Natural killer cell (primary cell): ENCODE measurements around the gene OR1D2. TPM values are rescaled to one million over a fixed set of nuclear protein-coding genes. Genes with fewer than 3 reads are reported as not detected.
"Not testable (repeated sequence)": the region's sequence is repeated elsewhere in the genome, so short reads cannot be mapped to it uniquely, and the experiment has no call there.

Source experiments
- ATAC-seq, 3 donors: fragments of 150-1000 bp in 2 of 3; fragments of 200-7000 bp in 1 of 3; cut with Tn5 transposase; 1 replicate in 1 of 3; 2 replicates in 2 of 3; pipeline ENCODE4 v1.10.0; 2021; ENCODE audit warnings: mild to moderate bottlenecking in 2 of 3, moderate library complexity in 2 of 3
- DNase-seq, 2 donors: peaks; one replicate each; pipeline versions ENCODE4 v3.0.0 to v3.0.0-alpha.2; 2013 to 2021; ENCODE audit warnings: mixed read lengths in 1 of 2
- H3K27ac ChIP-seq: one replicate; pipeline ENCODE4 v1.5.1; 2013; ENCODE audit warnings: mild to moderate bottlenecking, low read length
- H3K27me3 ChIP-seq: one replicate; pipeline ENCODE4 v1.6.1; 2013; ENCODE audit warnings: low read length; ENCODE audit not compliant: control insufficient read depth, insufficient read depth
- H3K36me3 ChIP-seq: one replicate; pipeline ENCODE4 v1.6.1; 2013; ENCODE audit warnings: low read length; ENCODE audit not compliant: control insufficient read depth, insufficient read depth
- H3K4me1 ChIP-seq: one replicate; pipeline ENCODE4 v1.6.1; 2013; ENCODE audit warnings: low read length; ENCODE audit not compliant: control insufficient read depth, insufficient read depth
- H3K4me3 ChIP-seq: one replicate; pipeline ENCODE4 v1.5.1; 2013; ENCODE audit warnings: low read length
- H3K9me3 ChIP-seq: one replicate; pipeline ENCODE4 v1.6.1; 2013; ENCODE audit warnings: low read length; ENCODE audit not compliant: control insufficient read depth, insufficient read depth
- H3K27ac Mint-ChIP-seq, 2 donors: one replicate each; pipeline ENCODE4 v1.8.0; 2022; ENCODE audit warnings: mild to moderate bottlenecking in 2 of 2, mixed read lengths in 2 of 2, moderate library complexity in 1 of 2
- H3K27me3 Mint-ChIP-seq, 2 donors: one replicate each; pipeline ENCODE4 v1.8.0; 2022; ENCODE audit warnings: low read depth in 2 of 2, mixed read lengths in 2 of 2
- H3K36me3 Mint-ChIP-seq: one replicate; pipeline ENCODE4 v1.8.0; 2022; ENCODE audit warnings: mixed read lengths
- H3K4me1 Mint-ChIP-seq, 2 donors: one replicate each; pipeline ENCODE4 v1.8.0; 2022; ENCODE audit warnings: mixed read lengths in 2 of 2
- H3K4me3 Mint-ChIP-seq: one replicate; pipeline ENCODE4 v1.8.0; 2022; ENCODE audit warnings: mild to moderate bottlenecking, moderate library complexity, mixed read lengths
- H3K9me3 Mint-ChIP-seq, 2 donors: one replicate each; pipeline ENCODE4 v1.8.0; 2022; ENCODE audit warnings: mixed read lengths in 2 of 2
- CTCF ChIP-seq: fragments of 200-600 bp; IDR thresholded peaks from one replicate; pipeline ENCODE4 v1.8.0; 2022; ENCODE audit warnings: antibody characterized with exemption
- WGBS: methylation state at CpG from one replicate; pipeline ENCODE4 v1.1.7; 2013; ENCODE audit warnings: missing lambda C conversion rate; ENCODE audit not compliant: insufficient coverage; 5-methylcytosine and 5-hydroxymethylcytosine counted together
- intact Hi-C: fragments of 100-400 bp; cut with micrococcal nuclease; formaldehyde crosslinking; loops from one replicate; pipeline ENCODE4 v1.14.2; 2022
- total RNA-seq, 4 donors: library from RNA; stranded (reverse); fragments of 120-200 nt in 1 of 4; gene quantifications; one replicate each; pipeline versions ENCODE4 v1.2.3 to v1.2.4, GENCODE V29; 2013 to 2022

OR1D2 gene
- total RNA-seq, result not detected
- not detected for total RNA-seq (2013)

GRCh38 chr17:3104322-3104721 lies at the start of gene OR1D2:
Gene OR1D2 (minus strand): TSS chr17:3104422. CDS start chr17:3092996, 11,426 bp downstream.
- peaks cover 0 to 8% of the 10 kb centered on the region in 2 donors for H3K9me3 Mint-ChIP-seq
- H3K4me1 Mint-ChIP-seq, result no peaks in the 10 kb centered on the region
- no peak for ATAC-seq

GRCh38 chr17:3137494-3137893 lies 33.3 kb upstream of the OR1D2 start:
- H3K9me3 ChIP-seq, H3K4me3 ChIP-seq, H3K27me3 ChIP-seq, H3K36me3 Mint-ChIP-seq, H3K27ac ChIP-seq, H3K4me1 ChIP-seq, H3K36me3 ChIP-seq, H3K9me3 Mint-ChIP-seq, H3K4me1 Mint-ChIP-seq, H3K4me3 Mint-ChIP-seq, intact Hi-C loops, H3K27ac Mint-ChIP-seq, ATAC-seq, DNase-seq: not testable (repeated sequence)
- H3K27me3 Mint-ChIP-seq, result peaks cover 17 to 35% of the 10 kb centered on the region in 2 donors
- no CpG with 5 or more reads among the region's 3 CpGs for WGBS

More at GRCh38 chr17:3104322-3104721, at the start of gene OR1D2:
- H3K27me3 ChIP-seq, result no peaks in the 10 kb centered on the region
- no peak within 1 kb of the TSS for H3K27ac Mint-ChIP-seq
- DNase-seq, result no peak
- H3K27me3 Mint-ChIP-seq, result peaks cover 17 to 35% of the 10 kb centered on the region in 2 donors
- H3K36me3 Mint-ChIP-seq, result peaks cover 10% of the 10 kb centered on the region
- H3K9me3 ChIP-seq, result no peaks in the 10 kb centered on the region
- H3K4me3 Mint-ChIP-seq, result no peak within 1 kb of the TSS
- no peak for TF ChIP-seq CTCF
- H3K4me3 ChIP-seq, result no peak within 1 kb of the TSS
- no peaks in the 10 kb centered on the region for H3K4me1 ChIP-seq
- no peaks in the 10 kb centered on the region for H3K36me3 ChIP-seq
- intact Hi-C loops, result no loop called here
- 63% methylated on average over 2 of the region's 3 CpGs for WGBS
- H3K27ac ChIP-seq, result no peak within 1 kb of the TSS

- Mint-ChIP-seq H3K4me3 (no peak within 1 kb of the TSS), H3K36me3 (no peaks in the 10 kb centered on the region), H3K4me1 (no peaks in the 10 kb centered on the region), H3K27ac (no peak within 1 kb of the TSS), H3K27me3 (peaks cover 32 to 36% of the 10 kb centered on the region in 2 donors), H3K9me3 (no peaks in the 10 kb centered on the region)
- Histone ChIP-seq H3K36me3 (no peaks in the 10 kb centered on the region), H3K27me3 (peaks cover 3% of the 10 kb centered on the region), H3K4me1 (no peaks in the 10 kb centered on the region), H3K4me3 (no peak within 1 kb of the TSS), H3K27ac (no peak within 1 kb of the TSS), H3K9me3 (no peaks in the 10 kb centered on the region)
- 88% methylated on average over 2 of the region's 2 CpGs for whole genome bisulfite sequencing
- ATAC-seq (no peak), DNase-seq (no peak)
- intact Hi-C loops, result no loop called here
- no peak for TF ChIP-seq CTCF
Measured at GRCh38 chr17:3127451-3127850, 23.2 kb upstream of the OR1D2 start, which contains the start of gene OR1G1. Gene OR1G1 (minus strand): TSS chr17:3127551. CDS start chr17:3127551, 0 bp downstream.

- TF ChIP-seq CTCF, result peak; percentile 23
- H3K4me1 ChIP-seq, H3K27me3 ChIP-seq, intact Hi-C loops, ATAC-seq, H3K27ac Mint-ChIP-seq, H3K9me3 ChIP-seq, H3K4me3 ChIP-seq, H3K9me3 Mint-ChIP-seq, H3K36me3 Mint-ChIP-seq, H3K4me1 Mint-ChIP-seq, H3K27ac ChIP-seq, H3K36me3 ChIP-seq, H3K4me3 Mint-ChIP-seq: not testable (repeated sequence)
- DNase-seq, result peak in 1 of 2 donors; percentile 37
- H3K27me3 Mint-ChIP-seq, result peaks cover 3 to 31% of the 10 kb centered on the region in 2 donors
- 81% methylated on average over 3 of the region's 4 CpGs for WGBS
Measured at GRCh38 chr17:3073850-3074249, 30.4 kb downstream of the OR1D2 start.

- no CpG with 5 or more reads among the region's 1 CpG for WGBS
- DNase-seq, H3K4me3 Mint-ChIP-seq, H3K4me3 ChIP-seq, H3K9me3 ChIP-seq, H3K36me3 Mint-ChIP-seq, H3K27me3 ChIP-seq, H3K27ac Mint-ChIP-seq, H3K4me1 ChIP-seq, H3K9me3 Mint-ChIP-seq, H3K4me1 Mint-ChIP-seq, intact Hi-C loops, H3K27ac ChIP-seq, H3K27me3 Mint-ChIP-seq, H3K36me3 ChIP-seq: not testable (repeated sequence)
- peak; percentile 50 to 79 (median 57) for ATAC-seq
Measured at GRCh38 chr17:3065192-3065591, 39.0 kb downstream of the OR1D2 start.

GRCh38 chr17:3063507-3063906 lies 40.7 kb downstream of the OR1D2 start, which contains the start of gene OR1D5:
Gene OR1D5 (minus strand): TSS chr17:3063607. CDS start chr17:3063607, 0 bp downstream.
- DNase-seq, H3K9me3 ChIP-seq, H3K27me3 ChIP-seq, ATAC-seq, H3K27ac ChIP-seq, H3K9me3 Mint-ChIP-seq, H3K36me3 Mint-ChIP-seq, H3K27me3 Mint-ChIP-seq, H3K4me3 ChIP-seq, H3K4me3 Mint-ChIP-seq, H3K4me1 Mint-ChIP-seq, intact Hi-C loops, H3K4me1 ChIP-seq, H3K36me3 ChIP-seq: not testable (repeated sequence)
- no CpG with 5 or more reads among the region's 2 CpGs for WGBS
- H3K27ac Mint-ChIP-seq, result peak within 1 kb of the TSS; percentile 41 to 57
